Measurements from ENCODE around the gene TRAK1. TPM values are rescaled to one million over a fixed set of nuclear protein-coding genes. Genes with fewer than 3 reads are reported as not detected.

The TRAK1 gene
- polyA plus RNA-seq, 1 donor: 103 TPM

DNA sequence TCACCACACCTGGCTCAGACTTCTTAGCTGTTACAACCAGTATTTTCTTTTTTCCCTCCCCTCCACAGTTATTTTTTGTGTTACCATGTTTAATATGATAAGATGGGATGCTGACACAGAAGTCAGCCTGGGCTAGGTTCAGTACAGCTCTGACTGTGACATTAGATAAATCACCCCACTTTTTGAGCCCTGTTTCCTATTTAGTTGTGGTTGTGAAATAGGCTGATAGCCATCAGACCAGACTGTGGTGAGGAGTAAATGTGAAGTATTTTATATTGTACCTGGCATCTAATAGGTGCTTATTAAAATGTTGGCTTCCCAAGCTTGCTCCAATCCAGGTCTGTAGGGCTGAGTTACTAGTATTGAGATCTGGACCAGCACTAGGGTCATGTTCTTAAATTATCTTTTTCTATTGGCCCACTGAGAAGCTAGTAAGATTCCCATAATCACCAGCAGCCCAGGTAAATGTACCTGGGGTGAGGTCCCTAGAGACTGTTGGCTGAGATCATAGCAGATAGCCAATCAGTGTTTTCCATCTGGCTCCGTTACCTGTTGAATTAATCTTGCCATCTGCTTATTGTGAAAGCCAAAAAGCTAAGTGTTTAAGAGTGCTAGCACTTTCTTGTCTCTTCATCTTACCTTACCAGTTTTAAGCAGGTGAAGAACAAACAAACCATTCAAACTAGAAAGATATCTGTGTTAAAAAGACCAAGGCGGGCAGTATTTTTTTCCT lies 113.9 kb downstream of the TRAK1 start:
- DNase-seq (ENCODE audit: low read depth): no peak

GRCh38 chr3:42205800-42206514 lies 114.8 kb downstream of the TRAK1 start:
- no peak for DNase-seq (ENCODE audit: low read depth)

- DNase-seq (ENCODE audit: low read depth): no peak
Observed at GRCh38 chr3:42209917-42210316, 118.8 kb downstream of the TRAK1 start.

DNA sequence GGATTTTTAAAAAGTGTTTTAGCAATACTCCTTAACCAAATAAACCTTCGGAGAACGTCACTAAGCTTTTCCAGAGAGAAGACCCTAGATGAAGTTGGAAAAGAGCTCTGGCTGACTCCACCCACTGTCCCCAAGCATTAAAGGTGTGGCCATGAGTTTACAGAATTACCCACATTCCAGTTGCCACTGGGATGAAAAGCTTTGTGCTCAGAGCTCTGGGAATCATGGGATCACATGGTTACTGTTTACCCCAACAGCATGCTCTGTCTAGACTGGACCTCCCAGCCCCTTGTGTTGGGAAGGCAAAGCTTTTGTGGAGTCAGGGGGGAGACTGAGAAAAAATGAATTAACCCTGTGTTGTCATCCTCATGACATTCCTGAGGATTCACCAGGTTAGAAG lies 119.6 kb downstream of the TRAK1 start:
- no peak for DNase-seq (ENCODE audit: low read depth)

DNA sequence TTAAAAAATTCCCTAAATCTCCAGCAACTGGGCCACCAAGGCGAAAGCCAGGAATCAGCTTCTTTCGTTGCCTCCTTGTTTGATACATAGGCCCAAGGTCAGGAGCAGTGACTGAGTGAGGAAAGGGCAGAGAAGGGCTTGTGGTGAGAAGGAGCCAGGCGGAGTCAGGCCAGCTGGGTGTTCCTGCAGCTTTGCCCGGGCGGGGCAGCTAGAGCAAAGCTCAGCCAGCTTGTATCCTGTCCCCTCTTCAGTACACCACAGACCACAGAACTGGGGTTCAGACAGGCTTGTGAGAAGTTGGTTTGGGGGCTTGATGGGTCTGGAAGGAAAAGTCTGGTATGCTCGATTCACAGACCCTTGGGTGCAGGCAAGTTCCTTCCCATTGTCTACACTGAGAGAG lies 122.3 kb downstream of the TRAK1 start:
- DNase-seq (ENCODE audit: low read depth): no peak

DNA sequence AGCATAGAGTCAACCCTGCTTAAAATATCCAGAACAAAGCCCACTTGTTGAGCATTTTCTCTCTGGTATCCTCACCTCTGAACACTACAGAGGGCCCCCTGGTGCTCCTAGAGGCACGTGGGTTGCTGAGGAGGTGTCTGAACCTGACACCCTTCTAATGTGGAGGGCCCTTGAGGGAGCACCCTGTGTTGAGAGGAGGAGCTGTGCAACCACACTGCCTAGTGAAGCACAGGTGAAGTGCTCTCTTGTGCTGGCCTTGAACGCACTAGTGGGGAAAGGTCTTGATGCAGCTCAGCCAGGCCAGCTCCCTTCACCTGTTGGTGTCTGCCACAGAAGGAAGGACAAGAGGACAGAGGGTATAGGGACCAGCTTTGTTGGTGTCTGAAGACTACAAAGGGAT lies 122.9 kb downstream of the TRAK1 start:
- DNase-seq (ENCODE audit: low read depth): no peak

DNA sequence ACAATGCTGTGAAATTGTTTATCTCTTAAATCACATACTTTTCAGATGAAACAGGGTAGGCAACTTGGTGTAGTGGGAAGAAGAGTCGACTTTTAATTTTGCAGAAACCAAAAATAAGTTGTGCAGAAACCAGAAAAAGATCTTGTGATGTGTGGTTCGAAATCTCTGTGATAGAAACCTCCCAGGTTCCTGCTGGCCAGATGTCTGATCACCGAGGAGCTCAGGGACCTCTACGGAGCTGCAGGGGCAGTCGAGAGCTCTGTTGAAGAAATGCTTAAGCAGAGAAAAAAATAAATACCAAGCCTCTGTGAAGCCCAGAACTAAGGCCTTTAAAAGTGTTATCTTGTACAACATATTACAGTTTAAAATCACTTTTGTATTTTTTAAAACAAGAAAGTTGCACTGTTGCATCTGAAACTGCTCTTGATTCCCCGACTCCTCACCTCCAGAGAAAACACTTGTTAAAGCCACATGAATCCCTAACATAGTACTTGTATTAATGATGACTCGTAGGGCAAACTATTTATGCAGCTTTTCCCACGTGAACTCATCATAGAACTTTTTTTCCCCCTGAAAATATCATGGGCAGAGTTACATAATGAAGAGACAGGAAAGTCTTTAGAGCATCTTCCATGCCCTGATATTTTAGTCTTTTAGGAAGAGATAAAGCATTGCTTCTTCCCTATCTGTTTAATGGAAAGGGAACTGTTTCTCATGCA lies 123.6 kb downstream of the TRAK1 start:
- DNase-seq (ENCODE audit: low read depth): no peak

DNA sequence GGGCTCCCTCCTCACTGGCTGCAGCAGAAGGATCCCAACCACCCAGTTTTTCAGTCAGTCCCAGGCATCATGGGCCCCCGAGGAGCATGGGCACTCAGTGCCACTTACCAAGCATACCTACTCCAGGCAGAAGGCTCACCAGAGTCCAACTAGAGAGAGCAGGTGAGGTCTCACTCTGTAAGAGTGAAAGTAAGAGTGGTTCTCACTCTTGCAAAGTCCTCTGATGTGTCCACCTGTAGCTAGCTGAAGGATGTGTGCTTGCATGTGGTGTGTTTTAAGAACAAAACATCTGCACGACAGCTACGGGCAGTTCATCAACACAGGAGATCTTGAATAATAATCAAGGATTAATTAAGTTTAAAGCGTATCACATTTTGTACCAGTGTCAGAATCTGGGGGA lies 125.1 kb downstream of the TRAK1 start:
- DNase-seq (ENCODE audit: low read depth): no peak

- no peak for DNase-seq (ENCODE audit: low read depth)
Observed at GRCh38 chr3:42216931-42217333, 125.8 kb downstream of the TRAK1 start.

DNA sequence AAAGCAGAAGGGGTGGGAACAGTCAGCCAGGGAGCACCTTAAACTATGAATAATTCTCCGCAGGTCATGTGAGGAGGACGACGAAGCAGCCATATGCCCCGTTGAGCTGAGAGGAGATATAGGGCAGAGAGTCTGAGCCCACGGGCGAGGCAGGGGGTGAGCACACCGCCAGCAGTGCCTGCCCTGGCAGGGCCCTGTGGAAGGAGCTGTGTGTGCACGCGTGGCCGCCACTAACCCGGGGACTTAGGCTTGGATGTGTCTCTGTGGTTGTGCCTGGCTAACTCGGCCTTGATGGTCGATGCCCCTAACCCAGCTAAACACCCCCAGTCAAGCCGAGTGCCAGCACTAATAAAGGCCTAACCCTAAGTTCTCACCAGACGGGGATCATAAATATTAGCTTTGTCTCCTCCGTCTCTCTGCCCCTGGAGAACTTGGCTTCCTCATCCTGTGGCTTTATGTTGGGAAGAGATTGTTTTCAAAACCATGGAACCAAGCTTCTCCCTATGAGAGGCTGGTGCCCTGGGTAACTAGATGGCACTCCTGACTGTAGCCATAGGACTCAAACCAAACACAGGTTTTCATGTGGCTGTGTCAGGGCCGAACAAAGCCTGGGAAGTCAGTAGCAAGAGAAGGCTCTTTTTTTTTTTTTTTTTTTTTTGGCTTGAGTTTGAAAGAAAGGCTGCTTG lies 129.4 kb downstream of the TRAK1 start:
- DNase-seq (ENCODE audit: low read depth): no peak

GRCh38 chr3:42222942-42223693 lies 132.0 kb downstream of the TRAK1 start:
- DNase-seq (ENCODE audit: low read depth): no peak

DNA sequence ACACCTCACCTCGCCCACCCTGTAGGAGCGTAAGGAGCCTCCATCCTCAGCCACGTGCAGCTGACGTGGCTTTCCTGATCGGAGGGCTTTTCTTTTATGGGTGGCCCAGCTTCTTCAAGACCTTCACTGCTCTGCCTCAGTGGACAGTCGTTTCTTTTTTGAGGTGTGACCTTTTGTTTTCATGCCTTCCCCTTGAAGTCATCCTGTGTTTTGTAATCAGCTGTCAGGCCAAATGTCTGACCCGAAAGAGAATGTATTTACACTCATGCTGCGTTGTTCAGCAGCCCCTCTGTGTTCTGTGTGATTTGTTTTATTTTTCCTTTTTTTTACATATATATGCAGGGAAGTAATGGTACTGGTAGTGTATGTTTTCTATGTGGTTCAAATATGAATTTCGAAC lies 133.0 kb downstream of the TRAK1 start:
- no peak for DNase-seq (ENCODE audit: low read depth)

- no peak for DNase-seq (ENCODE audit: low read depth)
Observed at GRCh38 chr3:42224658-42225421, 133.7 kb downstream of the TRAK1 start.

DNA sequence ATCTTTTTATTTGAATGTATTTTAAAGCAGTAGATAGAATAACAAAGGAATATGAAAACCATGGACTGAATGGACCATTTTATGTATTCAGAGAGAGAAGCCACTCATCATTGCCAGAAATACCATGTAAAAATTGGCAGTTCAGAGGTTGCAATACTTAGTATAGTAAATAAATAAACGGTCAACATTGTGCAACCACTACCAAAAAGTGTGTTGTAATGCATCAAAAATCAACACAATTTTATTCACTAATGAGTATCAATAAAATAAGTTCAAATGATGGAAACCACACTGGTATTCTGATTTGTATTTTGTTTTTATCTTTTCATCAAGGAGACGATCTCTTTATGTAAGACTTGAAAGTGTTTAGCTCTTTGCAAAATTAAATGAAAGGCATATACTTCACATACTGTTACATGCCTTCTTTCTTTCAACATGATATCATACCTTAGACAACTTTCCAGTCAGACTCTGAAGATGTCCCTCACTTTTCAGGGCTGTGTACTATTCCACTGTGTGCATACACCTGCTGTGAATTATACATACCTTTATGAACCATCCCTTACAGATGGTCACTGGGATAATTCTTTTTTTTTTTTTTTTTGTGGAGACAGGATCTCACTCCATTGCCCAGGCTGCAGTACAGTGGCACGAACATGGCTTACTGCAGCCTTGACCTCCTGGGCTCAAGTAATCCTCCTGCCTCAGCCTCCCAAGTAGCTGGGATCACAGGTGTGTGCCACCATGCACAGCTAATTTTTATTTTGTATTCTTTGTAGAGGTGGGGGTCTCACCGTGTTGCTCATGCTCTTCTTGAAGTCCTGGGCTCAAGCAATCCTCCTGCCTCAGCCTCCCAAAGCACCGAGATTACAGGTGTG lies 134.6 kb downstream of the TRAK1 start:
- DNase-seq (ENCODE audit: low read depth): no peak

- no peak for DNase-seq (ENCODE audit: low read depth)
Observed at GRCh38 chr3:42226470-42227425, 135.6 kb downstream of the TRAK1 start.

DNA sequence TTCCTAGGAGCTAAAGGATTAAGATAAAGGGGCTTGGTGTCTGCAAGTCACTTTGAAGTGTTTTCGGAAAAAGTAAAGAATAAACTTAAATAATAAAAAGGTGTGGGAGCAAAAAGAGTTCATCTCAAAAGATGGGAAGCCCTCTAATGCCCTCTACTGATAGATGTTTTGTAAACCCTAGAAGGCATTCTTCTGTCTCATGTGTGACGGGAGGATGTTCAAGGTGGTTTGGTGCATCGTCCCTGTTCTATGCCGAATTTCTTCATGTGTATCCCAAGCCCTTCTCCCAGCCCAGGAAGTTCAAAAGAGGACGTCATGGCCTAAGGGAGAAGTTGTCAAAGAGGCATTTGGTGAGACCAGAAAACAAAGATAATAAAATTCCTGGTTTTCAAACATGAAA lies 137.6 kb downstream of the TRAK1 start:
- DNase-seq (ENCODE audit: low read depth): no peak

- no peak for DNase-seq (ENCODE audit: low read depth)
Observed at GRCh38 chr3:42229266-42229941, 138.2 kb downstream of the TRAK1 start.

Measured in forelimb muscle (tissue), 1 donor.